GM12878 (cell line): ENCODE results near the gene TNFRSF8. TPM values are rescaled to one million over a fixed set of nuclear protein-coding genes. Genes with fewer than 3 reads are reported as not detected.

Source experiments
- BRCA1 ChIP-seq: IDR thresholded peaks from 2 replicates; pipeline ENCODE4 v1.6.1; 2011; ENCODE audit warnings: low read depth, low read length, improper control_type of control experiment
- CHD1 ChIP-seq: IDR thresholded peaks from 2 replicates; pipeline ENCODE4 v1.6.1; 2012; ENCODE audit warnings: low read depth, low read length, improper control_type of control experiment
- FOS ChIP-seq: IDR thresholded peaks from 3 replicates; pipeline ENCODE4 v1.6.1; 2011; ENCODE audit warnings: borderline replicate concordance; ENCODE audit not compliant: insufficient read length; ENCODE audit errors: extremely low read depth
- HCFC1 ChIP-seq: fragments of 150-350 bp; IDR thresholded peaks from 2 replicates; pipeline ENCODE4 v1.6.1; 2014; ENCODE audit warnings: low read length
- HDAC2 ChIP-seq: fragments of 200-600 bp; sonication (generic); IDR thresholded peaks from 2 replicates; pipeline ENCODE4 v1.6.1; 2017
- IKZF1 ChIP-seq: fragments of 450-650 bp; conservative IDR thresholded peaks from 2 replicates; pipeline ENCODE4 v1.6.1; 2017; ENCODE audit warnings: antibody characterized with exemption, mild to moderate bottlenecking
- IKZF2 ChIP-seq, 2 experiments: fragments of 450-650 bp; IDR thresholded peaks; 2 replicates each; pipeline ENCODE4 v1.6.1; 2017; ENCODE audit warnings: mild to moderate bottlenecking in 2 of 2, moderate library complexity in 2 of 2
- IRF4 ChIP-seq: IDR thresholded peaks from 2 replicates; pipeline ENCODE4 v1.6.1; 2011; ENCODE audit warnings: low read depth, low read length
- MTA2 ChIP-seq: fragments of 450-650 bp; IDR thresholded peaks from 2 replicates; pipeline ENCODE4 v1.6.1; 2016; ENCODE audit warnings: low read depth, mild to moderate bottlenecking, moderate library complexity
- SP1 ChIP-seq: IDR thresholded peaks from one replicate; pipeline ENCODE4 v1.6.1; 2011; ENCODE audit warnings: low read depth, low read length
- SUZ12 ChIP-seq: fragments of 200-600 bp; sonication (generic); IDR thresholded peaks from one replicate; pipeline ENCODE4 v1.6.1; 2018; ENCODE audit warnings: antibody characterized with exemption, mild to moderate bottlenecking; ENCODE audit not compliant: unreplicated experiment
- polyA plus RNA-seq, 11 experiments: library from polyadenylated mRNA; depleted of rRNA in 4 of 11; unstranded in 6 of 11; stranded (reverse) in 5 of 11; fragments of >200 nt; fragmentation: Nextera tagmentation in 4 of 11; fragmentation: Illumina TruSeq in 1 of 11; extraction: Ambion mirVana in 4 of 11; extraction: Trizol in 1 of 11; gene quantifications; 1 replicate in 1 of 11; 2 replicates in 10 of 11; pipeline versions ENCODE4 v1.2.1 to v1.2.3, GENCODE V29; 2011 to 2016; ENCODE audit warnings: inconsistent platforms in 2 of 11, missing spikeins in 2 of 11, low read depth in 1 of 11
- total RNA-seq, 4 experiments: library from RNA; depleted of rRNA in 3 of 4; stranded (reverse); fragments of >200 nt in 3 of 4; fragmentation: Illumina TruSeq in 1 of 4; extraction: Trizol in 1 of 4; gene quantifications; 2 replicates each; pipeline versions ENCODE4 v1.2.1 to v1.2.3, GENCODE V29; 2013 to 2021
- TF ChIP-seq, protein P1 (sequence below): IDR thresholded peaks from 2 replicates; pipeline ENCODE4 v1.6.1; 2011; ENCODE audit warnings: low read depth, mild to moderate bottlenecking, low read length, moderate library complexity, borderline replicate concordance; ENCODE audit errors: extremely low read depth
- TF ChIP-seq, protein P2 (sequence below): IDR thresholded peaks from 2 replicates; pipeline ENCODE4 v1.6.1; 2012; ENCODE audit warnings: low read depth, low read length, improper control_type of control experiment
- TF ChIP-seq, protein P3 (sequence below): IDR thresholded peaks from 2 replicates; pipeline ENCODE4 v1.6.1; 2012; ENCODE audit warnings: improper control_type of control experiment, low read depth, low read length; ENCODE audit not compliant: insufficient replicate concordance
- TF ChIP-seq, protein P4 (sequence below): fragments of 450-650 bp; IDR thresholded peaks from 2 replicates; pipeline ENCODE4 v1.6.1; 2017; ENCODE audit warnings: mild to moderate bottlenecking, moderate library complexity
- TF ChIP-seq, protein P5 (sequence below): fragments of 450-650 bp; conservative IDR thresholded peaks from 2 replicates; pipeline ENCODE4 v1.6.1; 2017; ENCODE audit warnings: mild to moderate bottlenecking, moderate library complexity

TNFRSF8 gene
- total and polyA plus RNA-seq, 10 of the 15 experiments (the other 5 are each of a cell fraction or from before 2014, with no cell fraction given): 9.8 to 114 (median 58.8) TPM

DNA sequence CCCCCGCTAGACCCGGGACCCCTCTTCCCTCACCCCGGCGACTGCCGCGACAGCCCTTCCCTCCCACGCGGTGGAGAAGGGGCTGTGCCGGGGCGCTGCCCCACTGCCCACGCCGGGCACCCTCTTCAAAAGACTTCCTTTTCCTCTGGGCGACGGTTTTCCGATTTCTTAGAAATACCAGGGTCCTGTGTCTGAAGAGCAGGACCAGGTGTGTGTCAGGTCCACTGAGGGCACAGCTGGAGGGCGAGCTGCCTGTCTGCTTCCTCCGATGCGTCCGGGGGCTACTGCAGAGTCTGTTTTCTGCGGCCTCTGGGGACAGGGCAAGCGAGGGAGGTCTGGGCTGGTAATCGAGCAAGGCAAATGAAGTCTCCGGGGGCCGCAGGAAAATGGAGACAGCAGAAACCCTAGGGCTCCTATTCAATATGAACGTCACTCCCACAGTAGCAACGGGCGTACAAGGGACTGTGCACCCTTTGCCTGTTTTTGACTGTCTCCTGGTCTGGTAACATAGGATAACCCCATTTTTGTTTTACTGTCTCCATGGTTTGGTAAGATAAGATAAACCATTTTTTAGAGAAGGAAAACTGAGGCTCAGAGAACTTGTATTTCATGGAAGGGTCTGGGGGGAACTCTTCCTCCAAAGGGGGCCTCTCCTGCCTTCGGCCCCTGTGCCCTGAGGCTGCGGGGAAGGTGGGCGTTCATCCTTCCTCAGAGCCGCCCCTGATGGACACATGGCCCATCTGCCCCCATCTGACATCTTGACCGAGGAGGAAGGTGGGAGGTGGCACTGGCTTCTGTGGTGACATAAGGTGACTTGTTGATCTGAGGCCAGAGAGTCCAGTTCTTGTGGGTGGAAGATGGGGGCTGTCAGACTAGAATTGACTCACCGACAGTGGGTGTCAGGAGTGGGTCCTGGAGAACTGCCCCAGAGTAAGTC, 104.7 kb downstream of the TNFRSF8 start (continued):
- 0 out of 2 replicates have a peak, but pooled peaks have one; percentile 16 for TF ChIP-seq IRF4
- TF ChIP-seq, protein P1, sequence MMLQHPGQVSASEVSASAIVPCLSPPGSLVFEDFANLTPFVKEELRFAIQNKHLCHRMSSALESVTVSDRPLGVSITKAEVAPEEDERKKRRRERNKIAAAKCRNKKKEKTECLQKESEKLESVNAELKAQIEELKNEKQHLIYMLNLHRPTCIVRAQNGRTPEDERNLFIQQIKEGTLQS: no peak
- TF ChIP-seq, protein P2, sequence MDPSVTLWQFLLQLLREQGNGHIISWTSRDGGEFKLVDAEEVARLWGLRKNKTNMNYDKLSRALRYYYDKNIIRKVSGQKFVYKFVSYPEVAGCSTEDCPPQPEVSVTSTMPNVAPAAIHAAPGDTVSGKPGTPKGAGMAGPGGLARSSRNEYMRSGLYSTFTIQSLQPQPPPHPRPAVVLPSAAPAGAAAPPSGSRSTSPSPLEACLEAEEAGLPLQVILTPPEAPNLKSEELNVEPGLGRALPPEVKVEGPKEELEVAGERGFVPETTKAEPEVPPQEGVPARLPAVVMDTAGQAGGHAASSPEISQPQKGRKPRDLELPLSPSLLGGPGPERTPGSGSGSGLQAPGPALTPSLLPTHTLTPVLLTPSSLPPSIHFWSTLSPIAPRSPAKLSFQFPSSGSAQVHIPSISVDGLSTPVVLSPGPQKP: no peak
- TF ChIP-seq FOS: no peak
- TF ChIP-seq HCFC1: no peak
- no peak for TF ChIP-seq HDAC2
- no peak; the same call in none of the 2 replicates for TF ChIP-seq IKZF1
- TF ChIP-seq, protein P3, sequence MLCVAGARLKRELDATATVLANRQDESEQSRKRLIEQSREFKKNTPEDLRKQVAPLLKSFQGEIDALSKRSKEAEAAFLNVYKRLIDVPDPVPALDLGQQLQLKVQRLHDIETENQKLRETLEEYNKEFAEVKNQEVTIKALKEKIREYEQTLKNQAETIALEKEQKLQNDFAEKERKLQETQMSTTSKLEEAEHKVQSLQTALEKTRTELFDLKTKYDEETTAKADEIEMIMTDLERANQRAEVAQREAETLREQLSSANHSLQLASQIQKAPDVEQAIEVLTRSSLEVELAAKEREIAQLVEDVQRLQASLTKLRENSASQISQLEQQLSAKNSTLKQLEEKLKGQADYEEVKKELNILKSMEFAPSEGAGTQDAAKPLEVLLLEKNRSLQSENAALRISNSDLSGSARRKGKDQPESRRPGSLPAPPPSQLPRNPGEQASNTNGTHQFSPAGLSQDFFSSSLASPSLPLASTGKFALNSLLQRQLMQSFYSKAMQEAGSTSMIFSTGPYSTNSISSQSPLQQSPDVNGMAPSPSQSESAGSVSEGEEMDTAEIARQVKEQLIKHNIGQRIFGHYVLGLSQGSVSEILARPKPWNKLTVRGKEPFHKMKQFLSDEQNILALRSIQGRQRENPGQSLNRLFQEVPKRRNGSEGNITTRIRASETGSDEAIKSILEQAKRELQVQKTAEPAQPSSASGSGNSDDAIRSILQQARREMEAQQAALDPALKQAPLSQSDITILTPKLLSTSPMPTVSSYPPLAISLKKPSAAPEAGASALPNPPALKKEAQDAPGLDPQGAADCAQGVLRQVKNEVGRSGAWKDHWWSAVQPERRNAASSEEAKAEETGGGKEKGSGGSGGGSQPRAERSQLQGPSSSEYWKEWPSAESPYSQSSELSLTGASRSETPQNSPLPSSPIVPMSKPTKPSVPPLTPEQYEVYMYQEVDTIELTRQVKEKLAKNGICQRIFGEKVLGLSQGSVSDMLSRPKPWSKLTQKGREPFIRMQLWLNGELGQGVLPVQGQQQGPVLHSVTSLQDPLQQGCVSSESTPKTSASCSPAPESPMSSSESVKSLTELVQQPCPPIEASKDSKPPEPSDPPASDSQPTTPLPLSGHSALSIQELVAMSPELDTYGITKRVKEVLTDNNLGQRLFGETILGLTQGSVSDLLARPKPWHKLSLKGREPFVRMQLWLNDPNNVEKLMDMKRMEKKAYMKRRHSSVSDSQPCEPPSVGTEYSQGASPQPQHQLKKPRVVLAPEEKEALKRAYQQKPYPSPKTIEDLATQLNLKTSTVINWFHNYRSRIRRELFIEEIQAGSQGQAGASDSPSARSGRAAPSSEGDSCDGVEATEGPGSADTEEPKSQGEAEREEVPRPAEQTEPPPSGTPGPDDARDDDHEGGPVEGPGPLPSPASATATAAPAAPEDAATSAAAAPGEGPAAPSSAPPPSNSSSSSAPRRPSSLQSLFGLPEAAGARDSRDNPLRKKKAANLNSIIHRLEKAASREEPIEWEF: no peak
- TF ChIP-seq, protein P4, sequence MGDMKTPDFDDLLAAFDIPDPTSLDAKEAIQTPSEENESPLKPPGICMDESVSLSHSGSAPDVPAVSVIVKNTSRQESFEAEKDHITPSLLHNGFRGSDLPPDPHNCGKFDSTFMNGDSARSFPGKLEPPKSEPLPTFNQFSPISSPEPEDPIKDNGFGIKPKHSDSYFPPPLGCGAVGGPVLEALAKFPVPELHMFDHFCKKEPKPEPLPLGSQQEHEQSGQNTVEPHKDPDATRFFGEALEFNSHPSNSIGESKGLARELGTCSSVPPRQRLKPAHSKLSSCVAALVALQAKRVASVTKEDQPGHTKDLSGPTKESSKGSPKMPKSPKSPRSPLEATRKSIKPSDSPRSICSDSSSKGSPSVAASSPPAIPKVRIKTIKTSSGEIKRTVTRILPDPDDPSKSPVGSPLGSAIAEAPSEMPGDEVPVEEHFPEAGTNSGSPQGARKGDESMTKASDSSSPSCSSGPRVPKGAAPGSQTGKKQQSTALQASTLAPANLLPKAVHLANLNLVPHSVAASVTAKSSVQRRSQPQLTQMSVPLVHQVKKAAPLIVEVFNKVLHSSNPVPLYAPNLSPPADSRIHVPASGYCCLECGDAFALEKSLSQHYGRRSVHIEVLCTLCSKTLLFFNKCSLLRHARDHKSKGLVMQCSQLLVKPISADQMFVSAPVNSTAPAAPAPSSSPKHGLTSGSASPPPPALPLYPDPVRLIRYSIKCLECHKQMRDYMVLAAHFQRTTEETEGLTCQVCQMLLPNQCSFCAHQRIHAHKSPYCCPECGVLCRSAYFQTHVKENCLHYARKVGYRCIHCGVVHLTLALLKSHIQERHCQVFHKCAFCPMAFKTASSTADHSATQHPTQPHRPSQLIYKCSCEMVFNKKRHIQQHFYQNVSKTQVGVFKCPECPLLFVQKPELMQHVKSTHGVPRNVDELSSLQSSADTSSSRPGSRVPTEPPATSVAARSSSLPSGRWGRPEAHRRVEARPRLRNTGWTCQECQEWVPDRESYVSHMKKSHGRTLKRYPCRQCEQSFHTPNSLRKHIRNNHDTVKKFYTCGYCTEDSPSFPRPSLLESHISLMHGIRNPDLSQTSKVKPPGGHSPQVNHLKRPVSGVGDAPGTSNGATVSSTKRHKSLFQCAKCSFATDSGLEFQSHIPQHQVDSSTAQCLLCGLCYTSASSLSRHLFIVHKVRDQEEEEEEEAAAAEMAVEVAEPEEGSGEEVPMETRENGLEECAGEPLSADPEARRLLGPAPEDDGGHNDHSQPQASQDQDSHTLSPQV: no peak
- no peak; a peak in 1 of 4 replicates for TF ChIP-seq IKZF2 (IDR thresholded peaks at IDR 0.05)
- TF ChIP-seq SP1: no peak
- TF ChIP-seq MTA2: no peak
- no peak for TF ChIP-seq BRCA1
- TF ChIP-seq, protein P5, sequence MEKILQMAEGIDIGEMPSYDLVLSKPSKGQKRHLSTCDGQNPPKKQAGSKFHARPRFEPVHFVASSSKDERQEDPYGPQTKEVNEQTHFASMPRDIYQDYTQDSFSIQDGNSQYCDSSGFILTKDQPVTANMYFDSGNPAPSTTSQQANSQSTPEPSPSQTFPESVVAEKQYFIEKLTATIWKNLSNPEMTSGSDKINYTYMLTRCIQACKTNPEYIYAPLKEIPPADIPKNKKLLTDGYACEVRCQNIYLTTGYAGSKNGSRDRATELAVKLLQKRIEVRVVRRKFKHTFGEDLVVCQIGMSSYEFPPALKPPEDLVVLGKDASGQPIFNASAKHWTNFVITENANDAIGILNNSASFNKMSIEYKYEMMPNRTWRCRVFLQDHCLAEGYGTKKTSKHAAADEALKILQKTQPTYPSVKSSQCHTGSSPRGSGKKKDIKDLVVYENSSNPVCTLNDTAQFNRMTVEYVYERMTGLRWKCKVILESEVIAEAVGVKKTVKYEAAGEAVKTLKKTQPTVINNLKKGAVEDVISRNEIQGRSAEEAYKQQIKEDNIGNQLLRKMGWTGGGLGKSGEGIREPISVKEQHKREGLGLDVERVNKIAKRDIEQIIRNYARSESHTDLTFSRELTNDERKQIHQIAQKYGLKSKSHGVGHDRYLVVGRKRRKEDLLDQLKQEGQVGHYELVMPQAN: no peak
- no peak for TF ChIP-seq SUZ12
- TF ChIP-seq CHD1: no peak
